A549 treated with AZD9567 at 1 μM for 4 hours (cell line): ENCODE measurements around the gene SAMD7. TPM values are rescaled to one million over a fixed set of nuclear protein-coding genes. Genes with fewer than 3 reads are reported as not detected.

Experiments used
- total RNA-seq: library from RNA; stranded (reverse); fragments of 200-300 nt; extraction: Qiagen RNA extraction; gene quantifications from 5 replicates; pipeline ENCODE4 v1.2.3, GENCODE V29; 2022; ENCODE audit not compliant: insufficient read depth

Gene SAMD7
- total RNA-seq = not detected in 5 replicates

DNA sequence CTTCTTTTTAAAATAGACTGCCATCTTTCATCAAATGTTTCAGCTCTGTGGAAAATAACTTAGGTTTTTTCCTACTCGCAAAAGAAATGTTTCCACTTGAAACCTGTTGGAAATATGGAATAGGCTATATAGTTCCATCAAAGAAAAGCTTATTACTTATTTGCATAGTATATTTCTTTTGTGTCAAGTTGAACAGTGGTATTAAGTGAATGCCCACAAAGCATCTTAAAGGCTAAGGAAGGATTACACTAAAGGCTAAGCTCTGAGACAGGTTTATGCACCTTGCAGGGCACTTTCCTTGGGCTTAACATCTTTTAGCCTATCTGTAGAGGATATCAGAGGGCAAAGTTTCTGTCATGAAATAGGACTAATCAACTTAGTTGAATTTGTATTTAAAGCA lies at the start of gene SAMD7:
Gene SAMD7, plus strand, starts transcription at position 301 of the 400 bp plus-strand sequence. CDS start 7,927 bp downstream, outside the sequence.

DNA sequence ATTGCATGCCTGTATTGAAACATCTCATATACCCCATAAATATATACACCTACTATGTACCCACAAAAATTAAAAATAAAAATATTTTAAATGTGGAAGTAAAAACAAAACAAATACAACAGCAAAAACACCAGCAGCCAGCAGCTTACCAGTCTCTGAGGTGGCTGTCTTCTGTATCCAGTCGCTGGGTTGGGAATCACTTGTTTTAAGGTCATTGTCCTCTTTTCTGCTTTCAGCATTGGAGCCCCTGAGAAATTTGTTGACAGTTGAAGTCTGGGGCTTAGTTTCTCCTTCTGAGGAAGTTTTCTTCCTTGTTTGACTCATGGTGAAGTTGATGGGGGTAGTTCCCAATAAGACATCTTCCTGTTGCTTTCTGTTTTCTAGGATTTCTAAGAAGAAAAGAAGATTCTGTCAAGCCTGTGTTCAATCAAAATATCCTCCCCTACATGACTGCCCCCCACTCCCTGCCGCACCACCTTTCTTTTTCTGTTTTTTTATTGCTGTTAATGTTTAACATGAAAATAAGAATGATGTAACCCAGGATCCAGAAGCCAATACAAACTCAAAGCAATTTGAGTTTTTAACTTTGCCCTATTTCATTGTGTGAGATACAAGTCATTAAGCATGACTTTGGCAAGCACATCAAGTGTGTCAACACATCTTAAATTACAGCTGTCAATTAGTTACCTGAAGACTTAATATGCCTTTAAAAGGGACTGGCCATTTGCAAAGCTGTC lies 41.7 kb upstream of the SAMD7 start, which contains the start of gene LRRC31:
Gene LRRC31, minus strand, starts transcription at position 452 of the 737 bp plus-strand sequence. Its CDS starts 128 bp downstream, at position 324.

DNA sequence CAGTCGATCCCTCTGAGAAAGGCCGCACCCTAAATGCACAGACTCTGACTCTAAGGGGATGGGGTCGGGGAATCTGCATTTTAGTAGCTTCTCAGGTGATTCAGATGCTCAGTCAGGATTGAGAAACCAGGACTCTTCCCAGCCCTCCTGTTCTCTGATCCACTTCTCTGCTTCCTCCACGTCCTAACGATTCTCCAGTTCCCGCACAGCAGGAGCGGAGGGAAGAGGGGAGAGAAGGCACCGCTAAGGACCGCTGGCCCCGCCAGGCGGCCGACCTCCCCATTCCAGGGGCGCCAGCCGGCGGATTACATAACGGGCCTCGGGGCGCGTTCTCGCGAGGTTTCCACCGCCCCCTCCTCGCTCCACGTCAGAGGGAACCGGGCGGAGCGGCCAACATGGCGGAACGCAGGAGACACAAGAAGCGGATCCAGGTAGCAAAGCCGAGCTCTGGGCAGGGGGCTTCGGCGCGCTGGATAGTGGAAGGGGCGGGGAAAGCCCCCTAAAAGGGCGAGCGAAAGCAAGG lies 55.1 kb downstream of the SAMD7 start, which contains the start of gene SEC62:
Gene SEC62, plus strand, starts transcription at position 380 of the 523 bp plus-strand sequence. Its CDS starts 16 bp downstream, at position 396.

Other genes with a start within 250 kb of the SAMD7 start
- gene MECOM, start 247.9 kb upstream of the SAMD7 start, total RNA-seq = 0.02 to 0.15 TPM in 2 of 5 replicates, not detected in the others
- 0.23 to 0.70 TPM in 2 of 5 replicates, not detected in the others for gene TERC, start 146.5 kb upstream of the SAMD7 start, total RNA-seq
- gene ACTRT3, start 142.0 kb upstream of the SAMD7 start, total RNA-seq = 2.0 to 3.0 TPM (median 2.5 TPM) in 5 replicates
- gene MYNN, start 138.2 kb upstream of the SAMD7 start, total RNA-seq = 9.4 to 13.8 TPM (median 9.9 TPM) in 5 replicates
- not detected in 5 replicates for gene LRRIQ4, start 98.7 kb upstream of the SAMD7 start, total RNA-seq
- gene LRRC34, start 98.7 kb upstream of the SAMD7 start, total RNA-seq = not detected in 5 replicates
- gene LRRC31, start 41.6 kb upstream of the SAMD7 start, total RNA-seq = not detected in 5 replicates
- 72.5 to 112 TPM (median 85.1 TPM) in 5 replicates for gene SEC62, start 55.2 kb downstream of the SAMD7 start, total RNA-seq
- 1.3 to 2.1 TPM (median 1.9 TPM) in 5 replicates for gene GPR160, start 126.4 kb downstream of the SAMD7 start, total RNA-seq